ENCODE measurements around the gene MLC1.

DNA sequence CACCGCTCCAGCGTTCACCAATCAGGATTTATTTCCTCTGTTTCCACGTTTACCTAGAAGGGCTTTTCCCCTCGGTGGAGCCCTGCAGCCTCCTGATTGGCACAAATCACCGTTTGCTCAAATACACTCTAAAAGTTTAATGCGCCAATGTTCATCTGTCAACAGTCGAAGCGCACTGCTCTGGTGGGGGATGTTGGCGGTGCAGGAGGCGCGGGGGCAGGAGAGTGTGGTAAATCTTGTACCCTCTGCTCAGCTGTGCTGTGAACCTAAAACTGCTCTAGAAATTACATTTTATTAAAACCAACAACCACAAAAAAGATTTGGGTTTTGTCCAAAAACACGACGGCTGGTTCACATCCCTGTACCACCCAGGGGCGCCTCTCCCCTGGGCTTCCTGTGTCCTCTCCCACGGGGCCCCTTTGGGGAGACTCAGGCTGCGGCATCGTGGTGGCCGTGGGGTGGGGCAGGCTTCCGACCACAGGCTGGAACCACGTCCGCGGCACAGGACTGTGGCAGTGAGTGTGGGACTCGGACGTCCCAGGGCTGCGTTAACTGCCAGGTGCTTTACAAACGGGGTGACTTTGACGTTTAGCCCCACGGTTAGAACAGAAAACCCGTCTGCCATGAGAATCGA lies 40.6 kb downstream of the MLC1 start:
- TF ChIP-seq, protein P1, sequence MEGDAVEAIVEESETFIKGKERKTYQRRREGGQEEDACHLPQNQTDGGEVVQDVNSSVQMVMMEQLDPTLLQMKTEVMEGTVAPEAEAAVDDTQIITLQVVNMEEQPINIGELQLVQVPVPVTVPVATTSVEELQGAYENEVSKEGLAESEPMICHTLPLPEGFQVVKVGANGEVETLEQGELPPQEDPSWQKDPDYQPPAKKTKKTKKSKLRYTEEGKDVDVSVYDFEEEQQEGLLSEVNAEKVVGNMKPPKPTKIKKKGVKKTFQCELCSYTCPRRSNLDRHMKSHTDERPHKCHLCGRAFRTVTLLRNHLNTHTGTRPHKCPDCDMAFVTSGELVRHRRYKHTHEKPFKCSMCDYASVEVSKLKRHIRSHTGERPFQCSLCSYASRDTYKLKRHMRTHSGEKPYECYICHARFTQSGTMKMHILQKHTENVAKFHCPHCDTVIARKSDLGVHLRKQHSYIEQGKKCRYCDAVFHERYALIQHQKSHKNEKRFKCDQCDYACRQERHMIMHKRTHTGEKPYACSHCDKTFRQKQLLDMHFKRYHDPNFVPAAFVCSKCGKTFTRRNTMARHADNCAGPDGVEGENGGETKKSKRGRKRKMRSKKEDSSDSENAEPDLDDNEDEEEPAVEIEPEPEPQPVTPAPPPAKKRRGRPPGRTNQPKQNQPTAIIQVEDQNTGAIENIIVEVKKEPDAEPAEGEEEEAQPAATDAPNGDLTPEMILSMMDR (IDR thresholded peaks at IDR 0.05) = no peak
- no peak for TF ChIP-seq POLR2A (IDR thresholded peaks at IDR 0.05)

Data from body of pancreas (tissue), 4 donors.